Activated B cell treated with CpG ODN at 0.5 μM for 24 hours (primary cell): ENCODE data around the gene DTD1. TPM values are rescaled to one million over a fixed set of nuclear protein-coding genes. Genes with fewer than 3 reads are reported as not detected.

Experiments used
- ATAC-seq: fragments of 200-7000 bp; cut with Tn5 transposase; one replicate; pipeline ENCODE4 v1.10.0; 2021; ENCODE audit warnings: low read depth, mild to moderate bottlenecking, moderate library complexity
- CTCF ChIA-PET: fragments of 350-600 bp; sonication (Branson Sonifier 250); formaldehyde crosslinking; loops from one replicate; lab custom pipeline; 2021; ENCODE audit warnings: antibody characterized with exemption; lab: Charles Lee
- POLR2A ChIA-PET: fragments of 350-600 bp; sonication (Branson Sonifier 250); formaldehyde crosslinking; loops from one replicate; lab custom pipeline; 2021; ENCODE audit warnings: antibody characterized with exemption; lab: Charles Lee
- DNase-seq: peaks from one replicate; pipeline ENCODE4 v3.0.0; 2022
- H3K27ac Mint-ChIP-seq: one replicate; pipeline ENCODE4 v1.8.0; 2020; ENCODE audit warnings: mixed read lengths
- H3K27me3 Mint-ChIP-seq: one replicate; pipeline ENCODE4 v1.8.0; 2021; ENCODE audit warnings: mixed read lengths
- H3K36me3 Mint-ChIP-seq: one replicate; pipeline ENCODE4 v1.8.0; 2021; ENCODE audit warnings: low read depth, mixed read lengths
- H3K4me1 Mint-ChIP-seq: one replicate; pipeline ENCODE4 v1.8.0; 2021; ENCODE audit warnings: mixed read lengths
- H3K4me3 Mint-ChIP-seq: one replicate; pipeline ENCODE4 v1.8.0; 2020; ENCODE audit warnings: mild to moderate bottlenecking, mixed read lengths
- H3K9me3 Mint-ChIP-seq: one replicate; pipeline ENCODE4 v1.8.0; 2020; ENCODE audit warnings: mixed read lengths
- intact Hi-C: fragments of 100-400 bp; cut with micrococcal nuclease; formaldehyde crosslinking; loops from one replicate; pipeline ENCODE4 v1.15.1; 2024
- total RNA-seq: library from RNA; stranded (reverse); gene quantifications from 2 replicates; pipeline ENCODE4 v1.2.3, GENCODE V29; 2022
- TF ChIP-seq, protein P1 (sequence below): fragments of 200-600 bp; IDR thresholded peaks from one replicate; pipeline ENCODE4 v1.8.0; 2022; ENCODE audit warnings: antibody characterized with exemption, mild to moderate bottlenecking

DTD1 gene
- total RNA-seq, 1 donor from 2014 or later: 27.5 TPM

GRCh38 chr20:18677126-18677525 is 89.3 kb downstream of the DTD1 start:
- Mint-ChIP-seq H3K9me3 (no peaks in the 10 kb centered on the region), H3K36me3 (peaks cover 6% of the 10 kb centered on the region), H3K4me3 (no peak overlapping the region), H3K27me3 (no peaks in the 10 kb centered on the region), H3K27ac (no peak overlapping the region), H3K4me1 (peaks cover 27% of the 10 kb centered on the region)
- intact Hi-C loops: loop anchor here (10.0 kb wide), 1 partner anchor 48 kb away; no protein-coding TSS in a partner anchor
- ChIA-PET CTCF (interaction anchor here (0.9 kb wide), 1 partner anchor 44 kb away, joined by 3 read pairs; no protein-coding TSS in a partner anchor), POLR2A (no interaction called here)
- TF ChIP-seq, protein P1, sequence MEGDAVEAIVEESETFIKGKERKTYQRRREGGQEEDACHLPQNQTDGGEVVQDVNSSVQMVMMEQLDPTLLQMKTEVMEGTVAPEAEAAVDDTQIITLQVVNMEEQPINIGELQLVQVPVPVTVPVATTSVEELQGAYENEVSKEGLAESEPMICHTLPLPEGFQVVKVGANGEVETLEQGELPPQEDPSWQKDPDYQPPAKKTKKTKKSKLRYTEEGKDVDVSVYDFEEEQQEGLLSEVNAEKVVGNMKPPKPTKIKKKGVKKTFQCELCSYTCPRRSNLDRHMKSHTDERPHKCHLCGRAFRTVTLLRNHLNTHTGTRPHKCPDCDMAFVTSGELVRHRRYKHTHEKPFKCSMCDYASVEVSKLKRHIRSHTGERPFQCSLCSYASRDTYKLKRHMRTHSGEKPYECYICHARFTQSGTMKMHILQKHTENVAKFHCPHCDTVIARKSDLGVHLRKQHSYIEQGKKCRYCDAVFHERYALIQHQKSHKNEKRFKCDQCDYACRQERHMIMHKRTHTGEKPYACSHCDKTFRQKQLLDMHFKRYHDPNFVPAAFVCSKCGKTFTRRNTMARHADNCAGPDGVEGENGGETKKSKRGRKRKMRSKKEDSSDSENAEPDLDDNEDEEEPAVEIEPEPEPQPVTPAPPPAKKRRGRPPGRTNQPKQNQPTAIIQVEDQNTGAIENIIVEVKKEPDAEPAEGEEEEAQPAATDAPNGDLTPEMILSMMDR: no peak
- ATAC-seq: no peak
- DNase-seq: no peak

DNA sequence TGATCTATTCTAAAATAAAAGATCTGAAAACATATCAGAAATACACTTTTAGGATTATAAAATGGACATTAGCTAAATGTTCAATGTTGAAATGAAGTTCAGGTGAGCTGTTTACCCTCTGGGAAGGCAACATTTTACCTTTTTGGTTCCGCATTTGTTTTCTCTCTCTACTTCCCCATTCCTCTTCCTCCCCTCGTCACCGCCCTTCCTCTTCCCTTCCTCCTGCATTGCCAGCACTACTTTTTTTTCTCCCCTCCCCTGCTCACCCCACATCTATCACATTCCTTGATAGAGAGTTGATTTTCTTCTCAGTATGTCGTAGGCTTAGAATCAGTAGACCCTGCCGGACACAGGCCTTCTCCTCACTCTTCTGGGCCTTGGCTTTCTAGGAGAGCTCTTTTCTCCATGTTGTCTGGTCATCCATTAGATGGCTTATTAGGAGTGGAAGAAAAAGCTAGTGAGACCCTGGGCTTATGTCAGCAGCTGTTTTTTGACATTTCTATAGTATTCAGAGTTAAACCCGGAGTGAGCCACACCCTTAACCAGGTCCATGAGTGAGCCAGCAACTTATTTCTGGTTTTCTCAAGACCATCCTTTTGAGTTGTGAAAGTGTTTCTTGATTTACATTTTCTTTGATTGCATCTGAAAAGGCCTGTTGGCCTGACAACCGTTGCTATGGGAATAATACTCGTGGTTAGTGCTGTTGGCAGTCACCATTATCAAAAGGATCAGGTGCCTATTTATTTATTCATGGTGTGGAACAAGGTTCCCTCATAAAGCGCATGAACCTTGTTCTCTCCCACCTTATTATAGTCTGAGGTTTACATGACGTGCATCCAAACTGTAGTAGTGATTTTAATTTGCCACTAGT is 90.9 kb downstream of the DTD1 start:
- ChIA-PET CTCF (no interaction called here), POLR2A (no interaction called here)
- no peak for DNase-seq
- peak; percentile 47 for ATAC-seq
- Mint-ChIP-seq H3K4me1 (peaks cover 27% of the 10 kb centered on the region), H3K36me3 (peaks cover 6% of the 10 kb centered on the region), H3K27ac (peak overlapping the region; percentile 76), H3K9me3 (no peaks in the 10 kb centered on the region), H3K27me3 (no peaks in the 10 kb centered on the region), H3K4me3 (peak overlapping the region; percentile 41)
- intact Hi-C loops: loop anchor here (10.0 kb wide), 1 partner anchor 46 kb away; no protein-coding TSS in a partner anchor
- TF ChIP-seq, protein P1: no peak

DNA sequence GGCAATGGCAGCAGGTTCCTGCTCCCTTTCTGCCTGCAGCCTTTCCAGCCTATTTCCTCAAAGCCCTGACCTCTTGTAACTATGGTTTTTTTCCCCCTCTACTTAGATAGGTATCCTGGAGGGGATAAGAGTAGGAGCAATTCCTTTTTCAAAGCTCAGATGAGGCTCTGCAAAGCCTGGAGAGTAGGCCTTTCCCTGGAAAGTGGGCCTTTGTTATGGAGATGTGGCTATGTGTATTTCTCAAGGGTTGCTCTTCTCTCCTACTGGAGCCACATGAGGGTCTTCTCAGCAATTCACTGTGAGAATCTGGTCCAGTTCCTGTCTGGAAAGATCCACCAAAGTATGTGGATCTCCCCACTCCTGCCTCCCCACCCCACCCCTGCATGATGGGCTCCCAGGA is 96.0 kb downstream of the DTD1 start:
- CTCF ChIA-PET: no interaction called here
- no peak overlapping the region for H3K4me3 Mint-ChIP-seq

DNA sequence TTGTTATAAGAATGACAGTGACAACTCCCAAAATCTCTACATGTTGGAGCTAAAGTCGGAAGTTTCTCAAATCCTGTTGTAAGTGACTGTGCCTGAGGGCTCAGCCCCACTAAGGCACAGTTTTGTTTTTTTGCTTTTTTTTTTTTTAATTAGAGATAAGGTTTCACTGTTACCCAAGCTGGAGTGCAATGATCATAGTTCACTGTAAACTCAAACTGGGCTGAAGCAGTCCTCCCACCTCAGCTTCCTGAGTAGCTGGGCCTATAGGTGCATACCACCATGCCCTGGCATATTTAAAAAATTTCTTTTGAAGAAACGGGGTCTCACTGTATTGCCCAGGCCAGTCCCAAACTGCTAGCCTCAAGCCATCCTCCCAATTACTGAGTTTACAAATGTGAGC is 96.9 kb downstream of the DTD1 start:
- H3K4me1 Mint-ChIP-seq: peaks cover 7% of the 10 kb centered on the region
- intact Hi-C loops: no loop called here
- no peak for DNase-seq
- H3K9me3 Mint-ChIP-seq: no peaks in the 10 kb centered on the region
- ChIA-PET POLR2A (no interaction called here), CTCF (no interaction called here)
- H3K36me3 Mint-ChIP-seq: no peaks in the 10 kb centered on the region
- no peaks in the 10 kb centered on the region for H3K27me3 Mint-ChIP-seq
- no peak overlapping the region for H3K4me3 Mint-ChIP-seq
- H3K27ac Mint-ChIP-seq: no peak overlapping the region
- no peak for ATAC-seq
- TF ChIP-seq, protein P1: no peak

More for the DNA sequence above, 96.0 kb downstream of the DTD1 start:
- ATAC-seq (no peak), DNase-seq (no peak)
- TF ChIP-seq, protein P1: no peak
- intact Hi-C loops: no loop called here
- POLR2A ChIA-PET: no interaction called here
- Mint-ChIP-seq H3K27me3 (no peaks in the 10 kb centered on the region), H3K9me3 (no peaks in the 10 kb centered on the region), H3K4me1 (peaks cover 16% of the 10 kb centered on the region), H3K36me3 (no peaks in the 10 kb centered on the region), H3K27ac (no peak overlapping the region)

DNA sequence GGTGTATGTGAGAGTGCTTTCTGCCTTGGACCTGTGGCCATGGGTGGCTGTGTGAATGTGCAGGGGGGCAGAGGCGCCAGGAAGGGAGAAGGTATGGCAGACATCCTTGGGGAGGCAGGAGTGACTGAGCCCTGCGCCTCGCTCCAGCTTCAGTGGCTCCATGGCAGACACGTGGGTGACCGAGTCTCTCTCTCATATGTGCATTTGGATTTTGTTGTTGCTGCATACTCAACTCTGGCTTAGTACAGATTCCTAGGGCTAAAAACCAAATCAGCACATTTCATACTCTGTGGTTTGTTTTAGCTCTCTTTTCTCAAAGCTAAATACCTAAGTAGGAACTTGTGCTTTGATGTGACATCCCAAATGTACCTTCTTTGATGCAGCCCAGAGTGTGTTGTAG is 97.6 kb downstream of the DTD1 start:
- CTCF ChIA-PET: no interaction called here

More for the DNA sequence above, 97.6 kb downstream of the DTD1 start:
- DNase-seq: no peak
- H3K4me1 Mint-ChIP-seq: peaks cover 5% of the 10 kb centered on the region
- intact Hi-C loops: no loop called here
- POLR2A ChIA-PET: no interaction called here
- no peaks in the 10 kb centered on the region for H3K9me3 Mint-ChIP-seq
- H3K27me3 Mint-ChIP-seq: no peaks in the 10 kb centered on the region
- ATAC-seq: no peak
- TF ChIP-seq, protein P1: no peak
- H3K4me3 Mint-ChIP-seq: no peak overlapping the region
- H3K36me3 Mint-ChIP-seq: no peaks in the 10 kb centered on the region
- no peak overlapping the region for H3K27ac Mint-ChIP-seq
